Stimulated activated CD4-positive, alpha-beta T cell treated with anti-CD3 and anti-CD28 coated beads, Interleukin-1b, Interleukin-23, amount 100 ng/mL, for 4 hours (primary cell): Measurements from ENCODE around the gene SRP72.
"Not testable (repeated sequence)": the region's sequence is repeated elsewhere in the genome, so short reads cannot be mapped to it uniquely, and the experiment has no call there.

ENCODE experiments used
- DNase-seq, 2 donors: peaks; one replicate each; pipeline ENCODE4 v3.0.0-alpha.2; 2020; ENCODE audit warnings: low read depth in 2 of 2

The SRP72 gene

DNA sequence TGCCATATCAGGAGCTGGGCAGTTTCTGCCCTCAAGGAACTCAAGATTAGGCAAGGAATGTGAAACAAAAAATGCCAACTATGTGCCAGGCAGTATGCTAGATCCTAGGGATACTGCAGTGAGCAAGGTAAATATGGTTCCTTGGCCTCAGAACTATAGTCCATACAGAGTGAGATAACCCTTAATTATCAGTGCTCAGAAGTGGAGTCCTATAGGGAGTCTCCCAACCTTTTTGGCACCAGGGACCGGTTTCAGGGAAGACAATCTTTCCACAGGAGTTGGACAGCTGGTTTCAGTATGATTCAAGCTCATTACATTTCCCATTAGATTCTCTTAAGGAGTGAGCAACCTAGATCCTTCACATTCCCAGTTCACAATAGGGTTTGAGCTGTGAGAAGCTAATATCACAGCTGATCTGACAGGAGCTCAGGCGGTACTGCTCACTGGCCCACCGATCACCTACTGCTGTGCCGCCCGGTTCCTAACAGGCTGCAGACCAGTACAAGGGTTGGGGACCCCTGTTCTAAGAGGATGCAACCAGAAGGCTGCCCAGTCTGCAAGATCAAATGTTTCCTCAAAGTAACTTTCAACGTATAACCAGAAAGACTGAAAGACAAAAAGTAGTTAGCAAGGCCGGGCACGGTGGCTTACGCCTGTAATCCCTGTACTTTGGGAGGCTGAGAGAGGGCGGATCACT, 1.7 kb upstream of the SRP72 start:
- DNase-seq: no peak

DNA sequence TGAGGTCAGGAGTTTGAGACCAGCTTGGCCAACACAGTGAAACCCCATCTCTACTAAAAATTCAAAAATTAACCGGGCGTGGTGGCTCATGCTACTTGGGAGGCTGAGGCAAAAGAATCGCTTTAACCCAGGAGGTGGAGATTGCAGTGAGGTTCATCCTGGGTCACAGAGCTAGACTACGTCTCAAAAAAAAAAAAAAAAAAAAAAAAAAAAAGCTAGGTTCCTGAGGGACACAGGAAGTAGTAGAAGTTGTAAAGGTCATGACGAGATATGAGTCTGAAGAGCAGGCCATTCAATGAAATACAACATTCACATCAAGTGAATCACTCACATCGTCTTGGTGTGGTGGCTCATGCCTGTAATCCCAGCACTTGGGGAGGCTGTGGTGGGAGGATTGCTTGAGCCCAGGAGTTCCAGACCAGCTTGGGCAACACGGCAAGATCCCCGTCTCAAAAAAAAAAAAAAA, 1.1 kb upstream of the SRP72 start:
- DNase-seq: not testable (repeated sequence)

DNA sequence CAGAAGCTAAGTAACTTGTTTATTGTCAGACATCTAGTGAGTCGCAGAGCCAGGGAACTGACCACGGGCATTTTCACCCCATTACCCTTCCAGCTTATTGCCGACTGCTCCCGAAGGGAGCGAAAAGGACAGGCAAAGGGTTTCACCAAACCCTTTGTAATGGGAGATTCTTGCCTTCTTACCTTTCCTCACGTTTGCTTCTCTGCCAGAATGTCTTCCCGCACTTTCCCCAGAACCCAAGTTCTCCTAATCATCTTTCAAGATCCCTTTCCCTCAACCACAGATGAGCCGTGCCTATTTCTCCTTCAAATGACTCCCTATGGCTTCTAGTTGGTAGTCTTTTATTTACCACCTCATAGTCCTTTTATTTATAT, 520 bp upstream of the SRP72 start:
- DNase-seq: no peak

DNA sequence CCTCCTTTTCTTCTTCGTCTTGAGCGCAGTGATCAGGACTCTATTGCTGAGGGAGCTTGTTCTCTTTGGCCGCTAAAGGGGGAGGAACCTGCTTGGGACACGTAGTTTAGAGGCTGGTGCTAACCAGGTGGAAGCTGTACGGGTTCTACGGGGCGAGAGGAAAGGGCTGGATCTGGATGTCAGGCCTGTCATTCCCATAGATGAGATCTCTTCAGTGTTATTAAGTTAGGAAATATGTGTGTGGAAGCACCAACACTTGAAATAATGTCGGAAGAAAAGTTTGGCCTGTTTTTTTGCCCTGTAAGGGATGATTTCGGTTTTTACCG, 643 bp downstream of the SRP72 start:
- DNase-seq: peak in 1 of 2 donors; percentile 5

DNA sequence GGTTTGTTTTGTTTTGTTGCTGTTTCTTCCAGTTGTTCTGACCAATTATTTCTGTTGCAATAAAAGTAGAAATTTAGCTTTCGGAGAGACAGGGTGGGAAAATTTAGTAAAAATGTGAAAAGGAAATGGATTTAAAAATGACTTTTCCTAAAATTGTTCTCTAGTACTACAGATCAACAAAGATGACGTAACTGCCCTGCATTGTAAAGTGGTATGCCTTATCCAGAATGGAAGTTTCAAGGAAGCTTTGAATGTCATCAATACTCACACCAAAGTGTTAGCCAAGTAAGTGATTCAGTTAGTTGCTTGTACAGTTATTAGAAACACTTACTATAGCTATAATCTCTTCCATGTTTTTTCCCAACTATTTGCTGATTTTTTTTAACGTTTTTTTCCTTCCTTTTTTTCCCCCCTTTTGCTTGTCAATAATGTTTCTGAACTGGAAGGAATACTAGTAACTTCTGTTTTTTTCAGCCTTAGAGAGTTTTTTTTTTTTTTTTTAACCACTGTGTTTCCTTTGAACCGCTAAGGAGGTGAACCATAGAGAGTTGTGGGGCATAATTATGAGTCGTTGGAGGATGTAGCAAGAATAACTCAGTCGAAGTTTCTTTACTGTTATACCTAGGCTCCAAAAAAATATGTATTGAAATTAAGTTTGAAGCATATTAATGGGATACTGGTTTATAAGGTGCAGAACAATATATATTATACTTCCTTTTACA, 2.2 kb downstream of the SRP72 start:
- DNase-seq: no peak

DNA sequence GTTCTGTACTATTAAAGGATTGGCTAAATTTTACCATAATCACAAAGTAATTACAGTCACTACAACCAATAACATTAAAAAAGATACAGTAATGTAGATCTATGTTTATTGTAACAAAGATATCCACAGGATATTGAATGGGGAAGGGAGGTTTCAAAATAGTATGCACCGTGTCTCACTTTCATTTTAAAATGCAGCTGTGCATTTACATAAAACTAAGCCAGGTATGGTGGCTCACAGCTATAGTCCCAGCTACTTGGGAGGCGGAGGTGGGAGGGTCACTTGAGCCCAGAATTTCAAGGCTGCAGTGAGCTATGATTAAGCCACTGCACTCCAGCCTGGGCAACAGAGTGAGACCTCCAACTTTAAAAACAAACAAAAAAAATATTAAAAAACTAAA, 8.5 kb downstream of the SRP72 start:
- DNase-seq: no peak

DNA sequence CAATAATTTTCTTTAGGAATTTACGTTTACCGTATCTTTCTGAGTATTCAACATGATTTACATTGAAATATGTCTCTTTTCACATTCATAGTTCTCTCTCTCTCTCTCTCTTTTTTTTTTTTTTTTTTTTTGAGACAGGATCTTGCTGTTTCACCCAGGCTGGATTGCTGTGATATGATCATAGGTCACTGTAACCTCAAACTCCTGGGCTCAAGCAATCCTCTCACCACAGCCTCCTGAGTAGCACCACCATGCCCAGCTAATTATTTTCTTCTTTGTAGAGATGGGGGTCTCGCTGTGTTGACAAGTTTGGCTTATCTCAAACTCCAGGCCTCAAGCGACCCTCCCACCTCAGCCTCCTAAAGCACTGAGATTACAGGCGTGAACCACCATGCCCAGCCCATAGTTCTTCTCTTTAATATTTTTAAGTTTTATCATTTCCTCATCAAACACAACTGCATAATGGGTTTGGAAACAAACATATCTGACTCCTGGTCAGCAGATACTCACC, 9.8 kb downstream of the SRP72 start:
- no peak for DNase-seq

DNA sequence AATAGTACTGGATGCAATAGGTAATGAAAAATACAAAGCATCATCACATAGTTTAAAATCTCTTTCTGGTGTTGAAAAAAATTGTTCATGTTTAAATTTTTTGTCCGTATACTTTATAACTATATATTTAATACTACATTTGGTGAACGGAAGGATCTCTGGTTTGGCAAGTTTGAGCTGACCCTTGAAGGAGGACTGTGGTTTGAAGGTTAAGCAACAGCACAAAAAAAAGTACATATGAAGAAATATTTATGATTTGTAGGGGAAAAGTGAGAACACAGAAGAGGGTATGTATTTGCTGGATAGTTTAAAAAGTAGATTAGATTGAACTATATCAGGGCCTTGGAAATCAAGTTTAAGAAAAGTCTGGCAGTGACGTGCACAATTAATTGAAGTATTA, 13.3 kb downstream of the SRP72 start:
- DNase-seq: no peak

DNA sequence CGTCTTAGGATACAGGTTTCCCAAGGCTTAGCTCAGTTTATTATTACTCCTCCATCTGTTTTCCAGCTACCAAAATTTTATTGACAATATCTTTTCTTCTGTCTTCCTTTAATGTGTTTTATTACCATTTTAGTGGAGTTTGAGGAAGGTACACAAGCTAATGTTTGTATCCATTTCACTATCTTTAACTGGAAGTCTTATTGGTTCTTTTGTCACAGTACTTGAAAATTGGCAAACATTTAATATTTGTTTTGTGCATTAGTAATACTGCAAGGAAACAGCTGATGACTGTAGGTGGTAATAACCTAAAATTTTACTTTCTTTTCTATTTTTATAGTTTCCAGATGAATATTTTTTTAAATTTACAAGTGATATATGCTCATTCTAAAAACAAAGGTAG, 28.8 kb downstream of the SRP72 start:
- DNase-seq: no peak

DNA sequence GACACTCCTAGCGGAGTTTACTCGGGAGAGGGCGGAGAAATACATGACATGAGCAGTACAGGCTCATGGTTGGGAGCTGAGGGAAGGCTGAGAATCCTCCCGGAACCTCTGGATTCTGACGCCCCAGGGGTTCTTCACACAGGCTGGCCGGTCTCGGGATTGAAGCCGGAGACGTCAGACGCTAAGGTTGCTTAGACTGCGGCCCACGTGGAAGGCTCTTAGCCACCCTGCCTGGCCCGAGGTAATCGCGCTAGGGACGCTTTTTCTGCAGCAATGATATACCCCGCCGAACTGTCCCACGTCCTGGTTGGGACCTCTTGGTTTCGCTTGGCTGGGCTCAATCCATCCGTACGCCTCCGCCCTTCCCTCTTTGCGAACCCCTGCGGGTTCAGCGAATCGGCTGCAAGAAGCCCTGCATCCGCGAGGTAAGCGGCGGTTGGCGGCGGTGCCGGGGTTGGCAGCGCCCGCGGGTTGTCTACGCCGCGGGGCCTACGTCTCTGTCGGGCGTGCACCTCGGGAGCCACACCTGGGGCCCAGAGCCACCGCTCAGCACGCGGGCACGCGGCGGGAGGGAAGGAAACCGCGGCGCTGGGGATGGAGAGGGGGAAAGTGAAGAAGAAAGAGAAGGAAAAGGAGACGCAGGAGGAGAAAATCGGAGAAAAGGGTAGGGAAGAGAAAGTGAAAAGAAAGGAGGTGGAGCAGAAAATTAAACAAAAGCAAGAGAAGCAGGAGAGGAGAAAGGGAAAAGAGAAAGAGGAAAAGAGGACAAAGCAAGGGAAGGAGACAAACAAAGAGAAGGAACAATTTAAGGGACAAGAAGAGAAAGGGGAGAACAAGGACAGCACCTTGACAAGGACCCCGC, 38.1 kb downstream of the SRP72 start, which contains the start of gene ARL9:
ARL9 (plus strand) TSS at position 523 of the 862 bp plus-strand sequence; CDS start at position 595, 72 bp downstream.
- peak; percentile 50 to 51 for DNase-seq

DNA sequence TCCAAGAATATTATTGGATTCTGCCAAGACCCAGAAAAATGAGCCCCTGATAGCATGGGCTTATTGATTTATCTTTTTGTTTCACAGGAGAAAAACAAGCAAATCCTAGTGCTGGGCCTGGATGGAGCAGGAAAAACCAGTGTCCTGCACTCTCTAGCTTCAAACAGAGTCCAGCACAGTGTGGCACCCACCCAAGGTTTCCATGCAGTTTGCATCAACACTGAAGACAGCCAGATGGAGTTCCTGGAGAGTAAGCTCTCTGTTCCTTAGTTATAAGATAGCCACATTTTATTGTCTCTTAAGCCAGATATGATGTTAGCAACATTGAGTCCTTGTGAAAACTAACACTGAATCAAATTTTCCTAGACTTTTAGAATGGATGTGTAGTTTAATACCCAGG, 43.7 kb downstream of the SRP72 start:
- no peak for DNase-seq

DNA sequence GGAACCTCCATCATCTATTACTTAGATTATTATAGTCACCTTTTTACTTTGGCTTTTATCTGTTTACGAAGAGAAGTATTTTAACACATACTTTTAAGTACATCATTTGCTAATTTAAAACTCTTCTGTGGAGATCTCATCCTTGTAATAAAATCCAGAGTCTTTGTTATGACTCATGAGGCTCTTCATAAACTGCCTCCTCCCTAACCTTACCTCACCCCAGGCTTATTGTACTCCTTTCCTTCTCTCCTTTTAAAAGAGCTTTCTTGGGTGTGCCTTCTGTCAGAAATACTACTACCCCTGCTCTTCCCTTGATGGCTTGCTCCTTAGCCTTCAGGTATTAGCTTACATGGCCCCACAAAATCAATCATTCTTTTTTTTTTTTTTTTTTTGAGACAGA, 44.7 kb downstream of the SRP72 start:
- DNase-seq: no peak

DNA sequence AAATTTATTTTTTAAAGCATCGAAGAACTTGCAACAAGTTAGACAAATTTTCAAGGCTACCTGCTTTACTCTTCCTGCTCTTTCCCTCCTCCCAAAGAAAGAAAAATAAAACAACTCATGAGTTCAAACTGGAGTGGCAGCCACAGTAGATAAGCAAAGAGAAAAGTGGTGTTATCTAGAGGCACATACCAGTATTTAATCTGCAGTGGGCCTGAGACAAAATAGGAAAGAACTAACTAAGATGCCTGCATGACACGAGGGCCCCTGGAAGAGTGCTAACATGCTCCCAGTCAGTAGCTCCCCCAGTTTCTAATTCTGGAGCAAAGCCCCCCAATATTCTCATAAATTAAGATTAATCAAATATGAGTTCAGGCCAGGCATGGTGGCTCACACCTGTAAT, 46.1 kb downstream of the SRP72 start:
- DNase-seq: no peak

DNA sequence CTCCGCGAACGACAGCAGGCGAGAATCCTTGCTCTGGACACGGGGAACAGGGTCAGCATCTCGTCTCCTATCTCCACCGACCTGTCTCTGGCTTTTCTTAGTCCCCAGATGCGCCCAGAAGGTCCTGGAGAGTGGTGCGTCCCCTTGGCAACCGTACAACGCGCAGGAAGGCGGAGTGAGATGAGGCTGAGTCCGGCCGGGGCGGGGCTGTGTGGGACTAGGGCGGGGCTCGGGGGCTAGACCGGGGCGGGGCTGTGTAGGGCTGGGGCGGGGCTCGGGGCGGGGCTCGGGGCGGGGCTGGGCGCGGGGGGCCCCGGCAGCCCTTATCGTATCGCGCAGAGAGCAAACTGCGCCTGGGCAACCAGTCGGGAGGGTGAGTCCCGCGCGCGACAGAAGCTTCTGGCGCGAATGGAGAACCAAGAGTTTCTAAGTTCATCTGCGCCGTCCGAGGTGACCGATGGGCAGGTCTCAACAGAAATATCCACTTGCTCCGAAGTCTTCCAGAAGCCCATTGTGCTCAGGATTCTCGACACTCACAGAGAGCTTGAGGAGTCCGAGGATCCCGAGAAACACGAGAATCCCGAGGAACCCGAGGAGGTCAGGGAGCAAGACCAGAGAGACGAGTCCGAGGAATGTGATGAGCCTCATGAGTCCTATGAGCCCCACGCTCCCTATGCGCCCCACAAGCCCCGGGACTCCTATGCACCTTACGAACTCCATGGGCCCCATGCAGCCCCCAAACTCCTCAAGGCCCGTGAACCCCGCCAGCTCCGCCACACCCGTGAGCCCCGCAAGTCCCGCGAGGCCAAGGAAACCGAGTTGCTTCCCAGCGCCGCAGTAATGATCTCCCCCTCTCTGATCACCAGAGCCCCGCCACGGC, 63.1 kb downstream of the SRP72 start:
- peak; percentile 76 to 81 for DNase-seq

DNA sequence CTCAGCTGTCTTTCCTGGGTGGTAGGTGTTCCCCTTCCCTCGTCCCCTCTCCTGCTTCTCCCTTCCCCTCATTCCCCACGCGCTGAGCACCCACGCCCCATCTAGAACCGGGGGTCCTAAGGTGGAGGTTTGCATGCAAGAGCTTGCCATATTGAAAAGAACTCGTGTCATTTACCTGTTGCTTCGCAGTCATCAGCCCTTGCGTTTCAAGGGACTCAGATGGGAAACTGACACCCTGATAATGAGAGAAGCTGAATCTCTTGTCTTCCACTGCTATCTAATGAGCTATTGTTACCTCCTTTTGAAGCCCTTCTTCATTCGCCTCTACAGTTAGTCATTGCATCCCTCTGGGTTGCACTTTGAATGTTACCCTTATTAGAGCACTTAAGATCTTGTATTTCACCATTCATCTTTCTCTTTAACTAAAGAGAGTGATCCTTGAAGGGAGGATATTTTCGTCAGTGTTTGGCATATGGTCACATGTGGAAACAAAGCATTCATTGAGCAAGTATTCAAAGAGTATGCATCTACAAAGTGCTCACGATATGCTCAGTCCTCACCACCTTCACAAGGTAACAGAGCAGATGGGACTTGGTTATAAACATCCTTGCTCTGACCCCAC, 63.8 kb downstream of the SRP72 start:
- no peak for DNase-seq

DNA sequence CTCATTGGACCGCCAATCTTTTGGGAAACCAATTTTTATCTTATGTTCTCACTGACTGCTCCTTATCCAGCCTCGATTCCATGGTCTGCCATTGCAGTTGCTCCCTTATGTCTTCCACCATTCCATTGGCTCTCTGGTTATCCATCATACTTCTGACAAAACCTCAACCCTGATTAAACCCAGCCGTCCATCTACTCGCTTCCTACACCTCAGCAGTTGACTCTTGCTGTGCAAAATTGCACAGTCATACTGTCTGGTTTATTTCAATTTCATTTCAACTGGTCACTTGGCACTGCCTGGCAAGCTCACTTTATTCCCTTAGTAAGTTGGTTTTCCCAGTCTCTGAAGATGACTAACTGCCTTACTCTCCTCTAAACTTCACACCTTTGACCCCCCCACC, 64.4 kb downstream of the SRP72 start:
- no peak for DNase-seq

DNA sequence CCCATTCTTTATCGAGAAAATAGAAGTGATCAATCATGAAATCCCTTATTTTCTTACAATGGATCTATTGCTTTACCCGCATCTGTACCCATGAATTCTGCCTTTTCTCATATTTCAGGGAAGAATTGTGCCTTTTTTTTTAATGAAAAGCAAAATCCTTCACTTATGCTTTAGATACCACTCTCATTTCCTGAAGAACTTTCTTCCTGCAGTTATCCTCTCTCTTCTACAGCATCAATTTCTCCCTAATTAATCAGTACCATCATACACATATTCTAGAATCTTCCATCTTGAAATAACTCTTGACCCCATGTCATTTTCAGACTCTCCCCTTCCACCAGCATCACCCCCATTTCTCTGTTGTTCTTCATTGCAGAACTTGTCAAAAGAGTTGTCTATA, 64.8 kb downstream of the SRP72 start:
- DNase-seq: no peak

DNA sequence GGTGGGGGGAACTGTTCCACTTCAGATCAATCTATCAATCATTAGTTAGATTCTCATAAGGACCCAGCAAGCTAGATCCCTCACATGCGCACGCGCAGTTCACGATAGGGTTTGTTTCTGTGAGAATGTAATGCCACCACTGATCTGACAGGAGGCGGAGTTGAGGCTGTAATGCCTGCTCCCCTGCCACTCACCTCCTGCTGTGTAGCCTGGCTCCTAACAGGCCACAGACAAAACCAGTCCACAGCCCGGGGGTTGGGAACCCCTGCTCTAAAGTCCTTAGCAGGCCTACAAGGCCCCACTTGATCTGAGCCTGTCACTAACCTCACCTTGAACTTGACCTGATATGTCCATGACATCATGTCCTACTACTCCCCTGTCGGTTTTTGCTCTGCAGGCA, 68.5 kb downstream of the SRP72 start:
- no peak for DNase-seq

DNA sequence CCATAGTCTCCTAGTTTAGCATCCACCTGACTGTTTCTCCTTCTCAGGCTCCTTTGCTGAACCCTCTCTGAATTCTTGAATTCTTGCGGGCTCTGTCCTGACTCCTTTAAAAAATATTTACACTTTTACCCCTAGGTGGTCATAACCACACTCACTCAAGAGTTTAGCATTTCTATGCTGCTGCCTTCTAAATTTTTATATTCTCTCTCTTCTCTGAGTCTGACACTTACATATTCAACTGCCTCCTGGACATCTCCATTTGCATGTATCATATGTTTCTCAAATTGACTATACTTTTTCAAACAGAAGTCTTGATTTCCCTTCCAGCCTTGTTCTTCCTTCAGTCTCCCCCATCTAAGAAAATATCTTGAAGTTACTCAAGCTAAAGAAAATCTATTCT, 69.7 kb downstream of the SRP72 start:
- DNase-seq: no peak

DNA sequence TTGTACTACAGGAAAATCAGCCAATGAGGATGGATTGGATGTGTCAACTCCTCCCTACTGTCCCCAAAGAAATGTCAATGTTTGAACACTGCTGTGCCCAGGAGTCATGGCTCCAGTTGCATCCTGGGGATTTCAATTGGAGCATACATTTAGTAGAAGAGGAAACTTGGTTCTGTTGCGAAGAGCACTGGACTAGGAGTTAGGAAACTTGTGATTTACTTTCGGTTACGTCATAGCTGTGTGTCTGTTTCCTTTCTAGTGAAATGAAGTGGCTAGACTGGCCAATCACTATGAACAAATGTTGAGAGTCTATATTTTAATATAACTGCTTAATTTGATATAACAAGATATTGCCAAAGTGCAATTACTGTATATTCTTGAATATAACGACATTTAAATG, 73.4 kb downstream of the SRP72 start:
- no peak for DNase-seq

DNA sequence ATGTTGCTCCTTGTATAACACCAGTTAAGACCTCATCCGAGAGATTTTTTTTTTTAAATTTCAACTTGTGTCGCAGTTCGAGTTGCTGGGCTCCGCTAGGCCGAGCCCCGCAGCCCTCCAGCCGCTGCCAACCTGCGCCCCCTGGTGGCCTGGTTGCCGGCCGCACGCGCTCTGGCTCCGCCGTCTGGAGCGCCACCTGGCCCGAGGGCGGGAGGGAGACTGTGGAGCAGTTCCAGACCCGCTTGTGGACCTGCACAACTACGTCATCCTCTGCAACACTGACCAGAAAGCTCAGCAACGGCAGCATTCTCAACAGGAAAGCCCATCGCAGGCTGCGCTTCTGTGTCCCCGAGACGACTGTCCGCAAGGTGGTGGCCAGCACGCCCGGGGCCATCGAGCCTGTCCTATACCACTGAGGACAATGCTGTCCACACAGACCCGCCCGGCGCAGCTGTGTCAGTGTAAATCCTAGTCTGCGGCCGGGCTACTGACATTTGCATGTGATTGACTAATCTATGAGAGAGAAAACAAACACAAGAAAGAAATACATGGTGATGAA, 77.2 kb downstream of the SRP72 start:
- peak; percentile 85 to 90 for DNase-seq
